ENCODE measurements around the gene BAG1.

BAG1 gene

GRCh38 chr9:33264473-33265177 lies at the start of gene BAG1, which contains the start of gene CHMP5:
TSS of gene BAG1 (minus strand) at chr9:33264708.
TSS of gene CHMP5 (plus strand) at chr9:33265049. CDS start at chr9:33265079, 30 bp downstream.
- Histone ChIP-seq H3K27me3 (ENCODE audit: insufficient read depth, low read length) (no peaks in the 10 kb centered on the region), H3K9me3 (ENCODE audit: insufficient read depth, low read depth, low read length) (no peaks in the 10 kb centered on the region), H3K4me1 (ENCODE audit: insufficient read depth, low read length) (peaks cover 4% of the 10 kb centered on the region), H3K4me3 (ENCODE audit: low read length) (peak within 1 kb of the TSS; percentile 98), H3K9ac (ENCODE audit: low read depth, low read length) (peak within 1 kb of the TSS; percentile 93), H3K27ac (ENCODE audit: low read length) (peak within 1 kb of the TSS; percentile 20), H3K36me3 (ENCODE audit: insufficient read depth, low read depth, low read length) (peaks cover 57% of the 10 kb centered on the region)

GRCh38 chr9:33311953-33312352 lies 47.4 kb upstream of the BAG1 start:
- no peak overlapping the region for H3K4me3 ChIP-seq (ENCODE audit: low read length)
- H3K9ac ChIP-seq (ENCODE audit: low read depth, low read length): no peak overlapping the region
- H3K27me3 ChIP-seq (ENCODE audit: insufficient read depth, low read length): no peaks in the 10 kb centered on the region
- H3K4me1 ChIP-seq (ENCODE audit: insufficient read depth, low read length): no peaks in the 10 kb centered on the region
- no peak overlapping the region for H3K27ac ChIP-seq (ENCODE audit: low read length)
- H3K36me3 ChIP-seq (ENCODE audit: insufficient read depth, low read depth, low read length): peaks cover 92% of the 10 kb centered on the region
- H3K9me3 ChIP-seq (ENCODE audit: insufficient read depth, low read depth, low read length): no peaks in the 10 kb centered on the region

DNA sequence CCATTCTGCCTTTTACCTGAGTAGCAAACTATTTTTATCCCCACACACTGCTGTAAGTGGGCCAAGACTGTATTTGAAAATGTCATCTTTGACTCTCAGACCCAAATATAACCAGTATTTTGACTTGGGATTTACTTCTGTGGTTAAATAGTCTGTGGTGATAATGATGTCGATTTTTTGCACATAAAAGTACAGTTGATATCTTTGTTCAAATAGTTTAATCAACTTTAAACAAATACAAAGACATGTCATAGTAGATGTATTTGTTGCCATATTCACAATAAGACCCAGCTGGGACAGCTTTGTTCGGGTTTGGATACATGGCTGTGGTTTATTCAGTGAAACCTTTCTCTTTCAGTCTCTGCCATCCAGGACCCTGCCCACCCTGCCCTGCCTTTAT lies 46.2 kb upstream of the BAG1 start:
- H3K4me3 ChIP-seq (ENCODE audit: low read length): no peak overlapping the region
- no peaks in the 10 kb centered on the region for H3K4me1 ChIP-seq (ENCODE audit: insufficient read depth, low read length)
- no peaks in the 10 kb centered on the region for H3K27me3 ChIP-seq (ENCODE audit: insufficient read depth, low read length)
- H3K27ac ChIP-seq (ENCODE audit: low read length): no peak overlapping the region
- no peaks in the 10 kb centered on the region for H3K9me3 ChIP-seq (ENCODE audit: insufficient read depth, low read depth, low read length)
- H3K9ac ChIP-seq (ENCODE audit: low read depth, low read length): no peak overlapping the region
- peaks cover 91% of the 10 kb centered on the region for H3K36me3 ChIP-seq (ENCODE audit: insufficient read depth, low read depth, low read length)

- no peak overlapping the region for H3K4me3 ChIP-seq (ENCODE audit: low read length)
- peaks cover 93% of the 10 kb centered on the region for H3K36me3 ChIP-seq (ENCODE audit: insufficient read depth, low read depth, low read length)
- H3K9ac ChIP-seq (ENCODE audit: low read depth, low read length): no peak overlapping the region
- no peaks in the 10 kb centered on the region for H3K4me1 ChIP-seq (ENCODE audit: insufficient read depth, low read length)
- no peaks in the 10 kb centered on the region for H3K9me3 ChIP-seq (ENCODE audit: insufficient read depth, low read depth, low read length)
- no peak overlapping the region for H3K27ac ChIP-seq (ENCODE audit: low read length)
- H3K27me3 ChIP-seq (ENCODE audit: insufficient read depth, low read length): no peaks in the 10 kb centered on the region
Observed at GRCh38 chr9:33309903-33310302, 45.4 kb upstream of the BAG1 start.

DNA sequence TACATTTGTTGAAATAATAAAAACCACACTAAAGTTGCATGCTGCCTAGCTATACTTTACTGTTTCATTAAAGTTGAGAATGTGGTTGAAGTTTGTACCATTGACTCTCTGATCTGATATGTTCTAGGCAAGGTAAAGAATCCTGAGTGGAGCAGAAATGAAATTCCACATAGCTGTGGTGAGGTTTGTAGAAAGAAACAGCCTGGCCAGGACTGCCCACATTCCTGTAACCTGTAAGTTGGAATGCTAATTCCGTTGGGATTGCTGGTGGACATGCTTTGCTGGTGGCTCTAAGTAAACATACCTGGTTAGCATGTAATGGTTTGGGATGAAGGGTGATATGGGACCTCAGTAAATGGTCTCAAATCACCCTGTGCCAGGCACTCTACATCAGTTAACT lies 42.6 kb upstream of the BAG1 start:
- H3K9ac ChIP-seq (ENCODE audit: low read depth, low read length): no peak overlapping the region
- H3K9me3 ChIP-seq (ENCODE audit: insufficient read depth, low read depth, low read length): no peaks in the 10 kb centered on the region
- peaks cover 97% of the 10 kb centered on the region for H3K36me3 ChIP-seq (ENCODE audit: insufficient read depth, low read depth, low read length)
- H3K27ac ChIP-seq (ENCODE audit: low read length): no peak overlapping the region
- H3K4me1 ChIP-seq (ENCODE audit: insufficient read depth, low read length): no peaks in the 10 kb centered on the region
- no peaks in the 10 kb centered on the region for H3K27me3 ChIP-seq (ENCODE audit: insufficient read depth, low read length)
- H3K4me3 ChIP-seq (ENCODE audit: low read length): no peak overlapping the region

DNA sequence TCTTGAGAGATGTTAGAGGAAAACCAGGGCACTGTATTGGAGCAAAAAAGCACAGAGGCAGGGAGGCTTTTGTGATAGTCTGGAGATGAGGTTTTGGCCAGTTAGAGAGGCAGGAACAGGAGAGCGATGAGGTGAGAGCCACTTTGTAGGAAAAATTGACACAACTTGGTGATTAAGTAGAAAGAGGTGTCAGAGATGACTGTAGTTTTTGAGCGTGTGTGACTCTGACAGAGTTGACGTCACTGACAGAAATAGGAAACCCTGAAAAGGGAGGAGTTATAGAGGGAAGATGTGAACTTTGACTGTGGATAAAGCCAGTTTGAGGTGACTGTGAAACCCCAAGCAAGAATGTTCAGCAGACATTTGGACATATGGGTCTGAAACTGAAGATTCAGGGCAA lies 41.5 kb upstream of the BAG1 start:
- Histone ChIP-seq H3K4me3 (ENCODE audit: low read length) (no peak overlapping the region), H3K27ac (ENCODE audit: low read length) (no peak overlapping the region), H3K9ac (ENCODE audit: low read depth, low read length) (no peak overlapping the region), H3K27me3 (ENCODE audit: insufficient read depth, low read length) (no peaks in the 10 kb centered on the region), H3K9me3 (ENCODE audit: insufficient read depth, low read depth, low read length) (no peaks in the 10 kb centered on the region), H3K36me3 (ENCODE audit: insufficient read depth, low read depth, low read length) (peaks cover 98% of the 10 kb centered on the region), H3K4me1 (ENCODE audit: insufficient read depth, low read length) (no peaks in the 10 kb centered on the region)

GRCh38 chr9:33304362-33304761 lies 39.9 kb upstream of the BAG1 start:
- Histone ChIP-seq H3K4me3 (ENCODE audit: low read length) (no peak overlapping the region), H3K27ac (ENCODE audit: low read length) (no peak overlapping the region), H3K9ac (ENCODE audit: low read depth, low read length) (no peak overlapping the region), H3K4me1 (ENCODE audit: insufficient read depth, low read length) (no peaks in the 10 kb centered on the region), H3K36me3 (ENCODE audit: insufficient read depth, low read depth, low read length) (peaks cover 97% of the 10 kb centered on the region), H3K9me3 (ENCODE audit: insufficient read depth, low read depth, low read length) (no peaks in the 10 kb centered on the region), H3K27me3 (ENCODE audit: insufficient read depth, low read length) (no peaks in the 10 kb centered on the region)

- Histone ChIP-seq H3K9ac (ENCODE audit: low read depth, low read length) (no peak overlapping the region), H3K9me3 (ENCODE audit: insufficient read depth, low read depth, low read length) (no peaks in the 10 kb centered on the region), H3K27ac (ENCODE audit: low read length) (no peak overlapping the region), H3K36me3 (ENCODE audit: insufficient read depth, low read depth, low read length) (peaks cover 98% of the 10 kb centered on the region), H3K4me3 (ENCODE audit: low read length) (no peak overlapping the region), H3K4me1 (ENCODE audit: insufficient read depth, low read length) (no peaks in the 10 kb centered on the region), H3K27me3 (ENCODE audit: insufficient read depth, low read length) (no peaks in the 10 kb centered on the region)
Observed at GRCh38 chr9:33300546-33300945, 36.0 kb upstream of the BAG1 start.

DNA sequence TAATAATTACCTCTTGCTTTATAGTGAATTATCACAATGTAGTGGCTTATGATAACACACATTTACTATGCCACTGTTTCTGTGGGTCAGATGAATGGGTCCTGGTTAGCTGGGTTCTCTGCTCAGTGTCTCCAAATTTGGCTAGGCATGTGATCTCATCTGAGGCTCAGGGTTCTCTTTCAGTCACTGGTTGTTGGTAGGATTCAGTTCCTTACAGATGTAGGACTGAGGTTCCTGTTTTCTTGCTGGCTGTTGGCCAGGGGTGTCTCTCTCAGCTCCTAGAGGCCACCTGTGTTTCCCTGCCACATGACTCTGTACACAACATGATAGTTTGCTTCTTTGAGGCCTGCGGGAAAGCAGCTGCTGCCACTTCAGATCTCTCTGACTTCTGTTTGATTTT lies 32.9 kb upstream of the BAG1 start:
- Histone ChIP-seq H3K4me1 (ENCODE audit: insufficient read depth, low read length) (no peaks in the 10 kb centered on the region), H3K36me3 (ENCODE audit: insufficient read depth, low read depth, low read length) (peaks cover 98% of the 10 kb centered on the region), H3K4me3 (ENCODE audit: low read length) (no peak overlapping the region), H3K9me3 (ENCODE audit: insufficient read depth, low read depth, low read length) (no peaks in the 10 kb centered on the region), H3K27ac (ENCODE audit: low read length) (no peak overlapping the region), H3K9ac (ENCODE audit: low read depth, low read length) (no peak overlapping the region), H3K27me3 (ENCODE audit: insufficient read depth, low read length) (no peaks in the 10 kb centered on the region)

GRCh38 chr9:33295571-33295970 lies 31.1 kb upstream of the BAG1 start:
- Histone ChIP-seq H3K9me3 (ENCODE audit: insufficient read depth, low read depth, low read length) (no peaks in the 10 kb centered on the region), H3K27ac (ENCODE audit: low read length) (no peak overlapping the region), H3K27me3 (ENCODE audit: insufficient read depth, low read length) (no peaks in the 10 kb centered on the region), H3K9ac (ENCODE audit: low read depth, low read length) (no peak overlapping the region), H3K4me1 (ENCODE audit: insufficient read depth, low read length) (no peaks in the 10 kb centered on the region), H3K36me3 (ENCODE audit: insufficient read depth, low read depth, low read length) (peaks cover 84% of the 10 kb centered on the region), H3K4me3 (ENCODE audit: low read length) (no peak overlapping the region)

DNA sequence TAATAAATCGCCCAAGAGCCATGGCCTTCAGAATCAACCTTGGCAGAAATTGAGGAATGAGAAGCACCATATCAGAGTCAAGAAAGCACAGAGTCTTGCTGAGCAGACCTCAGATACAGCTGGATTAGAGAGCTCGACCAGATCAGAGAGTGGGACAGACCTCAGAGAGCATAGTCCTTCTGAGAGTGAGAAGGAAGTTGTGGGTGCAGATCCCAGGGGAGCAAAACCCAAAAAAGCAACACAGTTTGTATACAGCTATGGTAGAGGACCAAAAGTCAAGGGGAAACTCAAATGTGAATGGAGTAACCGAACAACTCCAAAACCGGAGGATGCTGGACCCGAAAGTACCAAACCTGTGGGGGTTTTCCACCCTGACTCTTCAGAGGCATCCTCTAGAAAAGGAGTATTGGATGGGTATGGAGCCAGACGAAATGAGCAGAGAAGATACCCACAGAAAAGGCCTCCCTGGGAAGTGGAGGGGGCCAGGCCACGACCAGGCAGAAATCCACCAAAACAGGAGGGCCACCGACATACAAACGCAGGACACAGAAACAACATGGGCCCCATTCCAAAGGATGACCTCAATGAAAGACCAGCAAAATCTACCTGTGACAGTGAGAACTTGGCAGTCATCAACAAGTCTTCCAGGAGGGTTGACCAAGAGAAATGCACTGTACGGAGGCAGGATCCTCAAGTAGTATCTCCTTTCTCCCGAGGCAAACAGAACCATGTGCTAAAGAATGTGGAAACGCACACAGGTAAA lies 30.3 kb upstream of the BAG1 start:
- H3K36me3 ChIP-seq (ENCODE audit: insufficient read depth, low read depth, low read length): peaks cover 78% of the 10 kb centered on the region
- H3K4me1 ChIP-seq (ENCODE audit: insufficient read depth, low read length): no peaks in the 10 kb centered on the region
- no peak overlapping the region for H3K27ac ChIP-seq (ENCODE audit: low read length)
- no peak overlapping the region for H3K9ac ChIP-seq (ENCODE audit: low read depth, low read length)
- no peaks in the 10 kb centered on the region for H3K9me3 ChIP-seq (ENCODE audit: insufficient read depth, low read depth, low read length)
- H3K4me3 ChIP-seq (ENCODE audit: low read length): no peak overlapping the region
- H3K27me3 ChIP-seq (ENCODE audit: insufficient read depth, low read length): no peaks in the 10 kb centered on the region

- Histone ChIP-seq H3K27ac (ENCODE audit: low read length) (no peak overlapping the region), H3K9ac (ENCODE audit: low read depth, low read length) (no peak overlapping the region), H3K4me1 (ENCODE audit: insufficient read depth, low read length) (no peaks in the 10 kb centered on the region), H3K36me3 (ENCODE audit: insufficient read depth, low read depth, low read length) (peaks cover 67% of the 10 kb centered on the region), H3K9me3 (ENCODE audit: insufficient read depth, low read depth, low read length) (no peaks in the 10 kb centered on the region), H3K4me3 (ENCODE audit: low read length) (no peak overlapping the region), H3K27me3 (ENCODE audit: insufficient read depth, low read length) (no peaks in the 10 kb centered on the region)
Observed at GRCh38 chr9:33293782-33294181, 29.3 kb upstream of the BAG1 start.
